HepG2 (cell line): ENCODE measurements around the gene C11orf91. TPM values are rescaled to one million over a fixed set of nuclear protein-coding genes. Genes with fewer than 3 reads are reported as not detected.

Source experiments
- AFF4 ChIP-seq: sonication (generic); formaldehyde crosslinking; IDR thresholded peaks from 2 replicates; pipeline ENCODE4 v1.4.0; 2020; ENCODE audit warnings: missing genetic modification reagents
- AGO1 ChIP-seq: fragments of 200-400 bp; formaldehyde crosslinking; IDR thresholded peaks from 2 replicates; pipeline ENCODE4 v1.6.1; 2017; ENCODE audit warnings: mild to moderate bottlenecking, low read depth, low read length, moderate library complexity; ENCODE audit not compliant: poor library complexity, severe bottlenecking
- CAMTA2 ChIP-seq: sonication (generic); formaldehyde crosslinking; IDR thresholded peaks from 2 replicates; pipeline ENCODE4 v1.4.0; 2020; ENCODE audit warnings: mild to moderate bottlenecking, missing genetic modification reagents, borderline replicate concordance
- CBFB ChIP-seq: sonication (generic); formaldehyde crosslinking; IDR thresholded peaks from 2 replicates; pipeline ENCODE4 v1.4.0; 2020; ENCODE audit warnings: missing genetic modification reagents
- CHD4 ChIP-seq: fragments of 200-600 bp; sonication (generic); IDR thresholded peaks from 2 replicates; pipeline ENCODE4 v1.7.0; 2017; ENCODE audit warnings: mild to moderate bottlenecking, low read length, borderline replicate concordance
- CTCF ChIP-seq: sonication (generic); formaldehyde crosslinking; IDR thresholded peaks from 2 replicates; pipeline ENCODE4 v1.5.0; 2020; ENCODE audit warnings: mild to moderate bottlenecking, missing genetic modification reagents, moderate library complexity
- FIP1L1 ChIP-seq: fragments of 200-400 bp; formaldehyde crosslinking; IDR thresholded peaks from 2 replicates; pipeline ENCODE4 v1.6.1; 2018; ENCODE audit warnings: low read depth, mild to moderate bottlenecking, low read length, moderate library complexity, borderline replicate concordance; ENCODE audit not compliant: insufficient read depth
- HDAC1 ChIP-seq: sonication (generic); formaldehyde crosslinking; IDR thresholded peaks from 2 replicates; pipeline ENCODE4 v1.5.1; 2020; ENCODE audit warnings: mild to moderate bottlenecking, missing genetic modification reagents
- MIER3 ChIP-seq: IDR thresholded peaks from 2 replicates; pipeline ENCODE4 v1.6.1; 2016; ENCODE audit warnings: missing compliant biosample characterization, borderline replicate concordance
- MZF1 ChIP-seq: sonication (generic); formaldehyde crosslinking; IDR thresholded peaks from 2 replicates; pipeline ENCODE4 v1.8.1; 2023; ENCODE audit warnings: mild to moderate bottlenecking, missing genetic modification reagents, borderline replicate concordance
- NFIB ChIP-seq: sonication (generic); formaldehyde crosslinking; IDR thresholded peaks from 2 replicates; pipeline ENCODE4 v1.9.0; 2021; ENCODE audit warnings: missing genetic modification reagents, mild to moderate bottlenecking, borderline replicate concordance
- RXRB ChIP-seq: IDR thresholded peaks from 2 replicates; pipeline ENCODE4 v1.6.1; 2016; ENCODE audit warnings: borderline replicate concordance, missing genetic modification reagents, missing compliant biosample characterization
- SMARCC2 ChIP-seq: fragments of 450-650 bp; IDR thresholded peaks from 2 replicates; pipeline ENCODE4 v1.6.1; 2017; ENCODE audit warnings: antibody characterized with exemption, mild to moderate bottlenecking
- SOX6 ChIP-seq, 2 experiments: fragments of 450-650 bp in 1 of 2; sonication (generic) in 1 of 2; formaldehyde crosslinking in 1 of 2; IDR thresholded peaks; 2 replicates each; pipeline versions ENCODE4 v1.4.0 to v1.6.1; 2017 to 2020; ENCODE audit warnings: antibody characterized with exemption in 1 of 2, mild to moderate bottlenecking in 1 of 2, missing genetic modification reagents in 1 of 2
- SP2 ChIP-seq: sonication (generic); formaldehyde crosslinking; IDR thresholded peaks from 2 replicates; pipeline ENCODE4 v1.5.1; 2020; ENCODE audit warnings: mild to moderate bottlenecking, missing genetic modification reagents
- ZBTB1 ChIP-seq: sonication (generic); formaldehyde crosslinking; IDR thresholded peaks from 2 replicates; pipeline ENCODE4 v1.4.0; 2020; ENCODE audit warnings: missing genetic modification reagents, borderline replicate concordance
- ZBTB20 ChIP-seq: sonication (generic); formaldehyde crosslinking; IDR thresholded peaks from 2 replicates; pipeline ENCODE4 v1.8.1; 2023; ENCODE audit warnings: missing genetic modification reagents, low read depth, mild to moderate bottlenecking, borderline replicate concordance
- ZFP36 ChIP-seq: fragments of 150-350 bp; IDR thresholded peaks from 2 replicates; pipeline ENCODE4 v1.6.1; 2018; ENCODE audit warnings: borderline replicate concordance, low read length, low read depth; ENCODE audit not compliant: partially characterized antibody
- ZNF431 ChIP-seq: sonication (generic); formaldehyde crosslinking; IDR thresholded peaks from 2 replicates; pipeline ENCODE4 v1.9.0; 2022; ENCODE audit warnings: missing genetic modification reagents, low read depth, mild to moderate bottlenecking, borderline replicate concordance
- ZNF781 ChIP-seq: sonication (generic); formaldehyde crosslinking; IDR thresholded peaks from 2 replicates; pipeline ENCODE4 v1.5.1; 2020; ENCODE audit warnings: borderline replicate concordance, mild to moderate bottlenecking, missing genetic modification reagents; ENCODE audit errors: not compliant biosample characterization
- polyA plus RNA-seq, 8 experiments: library from polyadenylated mRNA; depleted of rRNA in 3 of 8; stranded (reverse) in 7 of 8; unstranded in 1 of 8; fragments of >200 nt; fragmentation: Illumina TruSeq in 4 of 8; extraction: Trizol in 4 of 8; gene quantifications; 2 replicates each; pipeline versions ENCODE4 v1.2.1 to v1.2.3, GENCODE V29; 2011 to 2016; ENCODE audit warnings: low read depth in 4 of 8, missing spikeins in 1 of 8, mixed read lengths in 1 of 8; ENCODE audit not compliant: insufficient read depth in 1 of 8
- total RNA-seq, 5 experiments: library from RNA; depleted of rRNA; stranded (reverse); fragments of >200 nt; fragmentation: Illumina TruSeq; extraction: Trizol; gene quantifications; 2 replicates each; pipeline ENCODE4 v1.2.3, GENCODE V29; 2016; ENCODE audit warnings: low read depth in 1 of 5
- TF ChIP-seq, protein P1 (sequence below): sonication (generic); formaldehyde crosslinking; IDR thresholded peaks from 2 replicates; pipeline ENCODE4 v1.4.0; 2020; ENCODE audit warnings: mild to moderate bottlenecking, missing genetic modification reagents, borderline replicate concordance

The C11orf91 gene
- total and polyA plus RNA-seq, 2 of the 13 experiments (the other 11 are each of a cell fraction or from before 2014, with no cell fraction given) = 0.35 TPM; not detected in 1

DNA sequence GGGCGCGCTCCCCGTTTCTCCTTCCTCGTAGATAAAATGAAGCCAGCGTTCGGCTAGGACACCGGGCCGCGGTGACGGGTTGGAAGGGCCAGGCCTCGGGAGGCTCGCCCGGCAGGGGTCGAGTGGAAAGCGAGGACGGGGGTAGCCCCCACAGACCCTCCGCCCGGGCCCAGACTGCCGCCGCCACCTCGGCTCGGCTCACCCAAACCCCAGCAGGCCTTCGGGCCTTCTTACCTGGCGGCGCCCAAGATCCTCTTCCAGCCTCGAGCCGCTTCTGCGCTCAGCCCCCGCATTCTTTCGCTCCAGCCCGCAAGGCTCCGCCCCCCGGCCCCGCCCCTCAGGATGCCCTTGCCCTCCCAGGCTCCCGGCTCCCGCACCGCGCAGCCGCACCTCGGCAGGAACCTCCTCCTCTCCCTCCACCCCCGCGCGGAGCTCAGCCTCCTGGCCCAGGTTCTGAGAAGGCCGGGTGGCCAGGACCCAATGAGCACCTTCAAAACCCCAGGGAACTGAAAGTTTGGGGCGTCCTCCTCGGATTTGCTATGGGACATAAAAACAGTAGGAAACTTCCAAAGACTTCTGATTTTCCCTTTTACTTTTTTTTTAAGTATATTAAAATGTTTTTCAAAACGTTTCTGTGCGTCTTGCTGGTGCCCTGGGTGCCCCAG, 35.7 kb upstream of the C11orf91 start, which contains the start of gene CD59 (continued):
- TF ChIP-seq CHD4 (no peak), AFF4 (CRISPR knock-in tag) (no peak), SOX6 (IDR thresholded peaks at IDR 0.05) (no peak), SOX6 (CRISPR knock-in tag; IDR thresholded peaks at IDR 0.05) (no peak; the same call in 1 of the 2 replicates), CAMTA2 (CRISPR knock-in tag) (no peak), ZBTB20 (peak; percentile 78; the same call in 1 of the 2 replicates), FIP1L1 (no peak), MZF1 (CRISPR knock-in tag) (no peak), NFIB (no peak), MIER3 (CRISPR knock-in tag) (no peak; the same call in 1 of the 2 replicates), CBFB (no peak), SP2 (no peak), RXRB (CRISPR knock-in tag) (0 out of 2 replicates have a peak, but pooled peaks have one; percentile 18), ZFP36 (no peak), AGO1 (peak; percentile 47), SMARCC2 (no peak), ZBTB1 (CRISPR knock-in tag) (no peak), ZNF781 (CRISPR knock-in tag) (peak; percentile 70), CTCF (peak; percentile 18; the same call in 1 of the 2 replicates), ZNF431 (CRISPR knock-in tag) (peak; percentile 57; the same call in 1 of the 2 replicates), HDAC1 (0 out of 2 replicates have a peak, but pooled peaks have one; percentile 22)
- TF ChIP-seq, protein P1, sequence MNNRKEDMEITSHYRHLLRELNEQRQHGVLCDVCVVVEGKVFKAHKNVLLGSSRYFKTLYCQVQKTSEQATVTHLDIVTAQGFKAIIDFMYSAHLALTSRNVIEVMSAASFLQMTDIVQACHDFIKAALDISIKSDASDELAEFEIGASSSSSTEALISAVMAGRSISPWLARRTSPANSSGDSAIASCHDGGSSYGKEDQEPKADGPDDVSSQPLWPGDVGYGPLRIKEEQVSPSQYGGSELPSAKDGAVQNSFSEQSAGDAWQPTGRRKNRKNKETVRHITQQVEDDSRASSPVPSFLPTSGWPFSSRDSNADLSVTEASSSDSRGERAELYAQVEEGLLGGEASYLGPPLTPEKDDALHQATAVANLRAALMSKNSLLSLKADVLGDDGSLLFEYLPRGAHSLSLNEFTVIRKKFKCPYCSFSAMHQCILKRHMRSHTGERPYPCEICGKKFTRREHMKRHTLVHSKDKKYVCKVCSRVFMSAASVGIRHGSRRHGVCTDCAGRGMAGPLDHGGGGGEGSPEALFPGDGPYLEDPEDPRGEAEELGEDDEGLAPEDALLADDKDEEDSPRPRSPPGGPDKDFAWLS = no peak
